GM12865 (cell line): Measurements from ENCODE around the gene EXOSC7.

Experiments used
- DNase-seq: peaks from one replicate; pipeline ENCODE4 v3.0.0; 2010; ENCODE audit warnings: low read depth
- H3K4me3 ChIP-seq: 2 replicates; pipeline ENCODE4 v1.5.1; 2011; ENCODE audit warnings: mild to moderate bottlenecking, low read depth, low read length, control low read depth
- TF ChIP-seq, protein P1 (sequence below): IDR thresholded peaks from 2 replicates; pipeline ENCODE4 v1.5.1; 2011; ENCODE audit warnings: low read length, control low read depth, low read depth, inconsistent platforms; ENCODE audit not compliant: insufficient read depth; ENCODE audit errors: missing control alignments

EXOSC7 gene

DNA sequence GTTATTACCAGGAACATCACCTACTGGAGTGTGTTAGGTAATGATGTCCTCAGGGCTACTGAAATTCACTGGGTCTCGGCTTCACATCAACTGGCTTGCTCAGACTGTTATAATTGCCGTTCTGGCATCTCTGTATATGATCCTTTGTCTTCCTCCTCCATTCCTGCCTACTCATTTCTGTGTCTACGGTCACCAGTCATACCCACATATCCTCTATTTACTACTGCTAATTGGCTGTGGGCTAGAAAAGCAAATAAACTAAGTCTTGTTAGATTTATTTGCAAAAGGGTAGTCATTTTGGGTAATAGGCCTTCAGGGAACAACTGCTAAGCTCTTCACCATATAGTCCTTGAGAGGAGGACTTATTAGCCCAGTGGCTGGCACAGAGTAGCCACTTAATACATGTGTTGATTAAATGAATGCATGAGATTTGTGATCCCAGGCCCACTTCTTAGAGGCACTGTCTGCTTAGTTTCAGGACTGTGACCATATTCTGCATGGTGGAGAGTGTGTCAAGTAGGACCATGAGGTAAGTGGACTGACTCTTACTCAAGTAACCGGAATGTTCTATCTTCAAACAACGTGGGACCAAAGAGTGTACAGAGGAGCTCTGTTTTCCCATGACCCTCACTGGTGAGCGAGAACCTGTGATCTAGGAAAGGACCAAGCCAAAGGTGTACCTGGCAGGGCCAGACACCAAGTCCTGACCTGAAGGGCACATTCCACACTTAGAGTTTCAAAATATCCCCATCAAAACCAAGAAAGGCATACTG lies 13.2 kb upstream of the EXOSC7 start:
- H3K4me3 ChIP-seq: no peak overlapping the region
- TF ChIP-seq, protein P1, sequence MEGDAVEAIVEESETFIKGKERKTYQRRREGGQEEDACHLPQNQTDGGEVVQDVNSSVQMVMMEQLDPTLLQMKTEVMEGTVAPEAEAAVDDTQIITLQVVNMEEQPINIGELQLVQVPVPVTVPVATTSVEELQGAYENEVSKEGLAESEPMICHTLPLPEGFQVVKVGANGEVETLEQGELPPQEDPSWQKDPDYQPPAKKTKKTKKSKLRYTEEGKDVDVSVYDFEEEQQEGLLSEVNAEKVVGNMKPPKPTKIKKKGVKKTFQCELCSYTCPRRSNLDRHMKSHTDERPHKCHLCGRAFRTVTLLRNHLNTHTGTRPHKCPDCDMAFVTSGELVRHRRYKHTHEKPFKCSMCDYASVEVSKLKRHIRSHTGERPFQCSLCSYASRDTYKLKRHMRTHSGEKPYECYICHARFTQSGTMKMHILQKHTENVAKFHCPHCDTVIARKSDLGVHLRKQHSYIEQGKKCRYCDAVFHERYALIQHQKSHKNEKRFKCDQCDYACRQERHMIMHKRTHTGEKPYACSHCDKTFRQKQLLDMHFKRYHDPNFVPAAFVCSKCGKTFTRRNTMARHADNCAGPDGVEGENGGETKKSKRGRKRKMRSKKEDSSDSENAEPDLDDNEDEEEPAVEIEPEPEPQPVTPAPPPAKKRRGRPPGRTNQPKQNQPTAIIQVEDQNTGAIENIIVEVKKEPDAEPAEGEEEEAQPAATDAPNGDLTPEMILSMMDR: no peak
- no peak for DNase-seq

DNA sequence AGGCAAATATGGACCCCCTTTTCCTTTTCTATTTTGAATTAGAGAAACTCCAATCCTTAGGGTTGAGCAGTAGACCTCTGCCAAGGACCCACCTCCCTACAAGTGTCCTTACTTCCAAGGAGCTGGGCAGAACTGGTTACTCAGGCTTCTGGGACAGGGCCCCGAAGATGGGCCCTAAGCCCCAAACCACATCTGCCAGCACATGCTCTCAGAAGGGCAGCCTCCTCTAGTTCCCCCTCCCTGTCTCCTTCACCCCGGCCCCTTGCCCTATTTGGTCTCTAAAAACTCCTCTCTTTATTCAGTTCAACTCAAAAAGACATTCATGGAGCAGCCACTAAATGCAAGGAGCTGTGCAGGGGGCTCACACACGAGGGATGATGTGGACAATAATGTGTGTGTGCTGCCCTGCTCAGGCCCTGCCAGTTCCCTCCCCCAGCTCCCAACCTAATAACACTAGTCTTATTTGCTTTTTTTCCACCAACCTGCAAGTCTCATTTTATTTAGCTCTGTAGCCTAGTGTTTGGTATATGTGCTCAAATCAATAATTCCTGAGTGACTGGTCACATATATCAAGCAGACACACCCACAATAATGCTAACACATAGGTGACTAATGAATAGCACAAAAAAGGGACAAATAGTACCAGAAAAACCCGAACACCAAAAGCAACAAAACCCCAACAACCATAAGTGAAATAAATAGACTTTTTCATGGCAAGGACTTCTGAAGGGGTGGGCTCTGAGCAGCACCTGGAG lies 12.3 kb upstream of the EXOSC7 start:
- TF ChIP-seq, protein P1: no peak
- no peak for DNase-seq
- H3K4me3 ChIP-seq: no peak overlapping the region

DNA sequence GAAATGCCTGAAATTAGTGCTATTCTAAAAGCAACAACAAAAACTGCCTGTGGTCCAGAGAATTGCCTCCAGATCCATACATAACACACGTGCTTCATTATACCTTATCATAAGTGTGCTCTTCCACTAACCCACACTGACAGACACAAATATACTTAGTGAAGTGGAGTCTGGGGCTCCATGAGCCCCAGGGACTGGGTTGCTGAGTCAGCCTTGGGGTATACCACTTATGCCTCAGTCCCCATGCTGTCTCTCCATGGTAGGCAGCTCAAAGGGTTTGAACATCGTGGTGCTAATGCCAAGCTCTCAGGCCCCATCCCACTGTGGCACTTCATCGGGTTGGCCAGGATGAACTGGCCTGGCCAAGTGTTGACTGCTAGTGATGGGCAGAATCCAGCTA lies 10.9 kb upstream of the EXOSC7 start:
- no peak for DNase-seq
- no peak overlapping the region for H3K4me3 ChIP-seq
- TF ChIP-seq, protein P1: no peak

DNA sequence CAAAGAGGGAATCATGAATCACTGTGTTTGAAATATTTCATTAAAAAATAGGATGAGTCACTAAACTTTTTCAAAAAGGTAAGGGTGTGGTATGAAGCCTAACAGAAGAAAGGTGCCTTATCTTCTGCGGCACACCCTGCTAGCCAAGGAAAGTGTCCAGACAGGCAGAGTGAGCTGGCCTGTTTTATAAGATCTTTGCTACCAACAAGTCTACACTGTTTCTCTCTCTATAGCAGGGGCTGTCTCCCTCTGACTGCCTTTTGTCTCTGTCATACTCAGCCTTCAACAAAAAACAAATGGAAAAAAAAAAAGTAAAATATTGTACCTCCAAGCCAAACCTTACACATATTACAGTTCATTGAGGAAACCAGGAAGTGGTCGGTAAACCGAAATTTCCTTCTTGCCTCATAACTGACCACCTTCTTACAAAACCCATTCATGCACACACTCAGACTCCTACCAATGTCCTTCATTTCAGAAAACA lies 9.2 kb upstream of the EXOSC7 start:
- TF ChIP-seq, protein P1: no peak
- no peak overlapping the region for H3K4me3 ChIP-seq
- DNase-seq: peak; percentile 37

DNA sequence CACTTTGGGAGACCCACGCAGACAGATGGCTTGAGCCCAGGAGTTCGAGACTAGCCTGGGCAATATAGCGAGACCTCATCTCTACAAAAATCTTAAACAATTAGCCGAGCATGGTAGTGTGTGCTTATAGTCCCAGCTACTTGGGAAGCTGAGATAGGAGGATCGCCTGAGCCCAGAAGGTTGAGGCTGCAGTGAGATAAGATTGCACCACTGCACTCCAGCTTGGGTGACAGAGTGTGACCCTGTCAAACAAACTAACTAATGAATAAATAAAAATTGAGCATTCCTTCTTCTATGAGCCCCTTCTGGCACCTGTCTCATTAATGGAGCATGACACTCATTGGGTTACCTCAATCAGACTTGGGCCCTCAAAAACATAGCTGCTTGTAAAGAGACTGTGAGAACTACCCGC lies 7.6 kb upstream of the EXOSC7 start:
- H3K4me3 ChIP-seq: no peak overlapping the region
- no peak for DNase-seq
- TF ChIP-seq, protein P1: no peak

DNA sequence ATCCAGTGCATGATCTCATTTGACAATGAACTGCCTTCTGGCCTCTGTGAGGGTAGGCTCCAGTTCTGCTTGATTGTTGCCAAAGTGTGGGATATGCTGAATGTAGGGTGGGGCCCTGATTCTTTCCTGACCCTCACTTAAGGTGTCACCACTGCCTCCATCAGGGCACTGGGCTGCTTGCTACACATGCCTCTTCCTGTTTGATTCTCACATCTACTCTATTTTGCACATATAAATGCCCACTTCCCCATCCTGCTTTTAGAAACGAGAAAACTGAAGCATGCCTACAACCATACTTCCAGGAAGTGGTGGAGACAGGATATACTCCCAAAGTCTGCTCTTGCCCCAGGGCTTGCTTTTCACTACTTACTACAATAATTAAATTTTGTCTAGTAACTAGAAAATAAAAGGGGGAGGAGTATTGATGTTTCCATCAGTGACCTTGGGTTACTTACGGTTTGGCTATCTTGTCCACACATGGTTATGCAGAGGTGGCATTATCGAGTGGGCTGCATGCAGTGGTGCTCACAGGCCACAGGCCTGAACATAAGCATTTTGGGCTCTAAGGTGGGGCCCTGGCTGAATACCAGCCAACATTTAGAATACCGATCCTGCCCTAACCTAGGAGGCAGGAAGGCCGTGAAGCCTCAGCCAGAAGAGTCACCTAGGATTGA lies 6.8 kb upstream of the EXOSC7 start:
- TF ChIP-seq, protein P1: no peak
- DNase-seq: peak; percentile 28
- no peak overlapping the region for H3K4me3 ChIP-seq
